HG02870 (cell line): Measurements from ENCODE around the gene SGMS1.
A peak's percentile ranks its signal among the peaks of the same experiment; 100 is the strongest.
"Not testable (repeated sequence)": the region's sequence is repeated elsewhere in the genome, so short reads cannot be mapped to it uniquely, and the experiment has no call there.

Experiments used
- ATAC-seq: cut with Tn5 transposase; IDR thresholded peaks from one replicate; pipeline ENCODE4 v1.9.1; 2021; ENCODE audit warnings: mild to moderate bottlenecking, moderate library complexity; ENCODE audit not compliant: unreplicated experiment

SGMS1 gene

DNA sequence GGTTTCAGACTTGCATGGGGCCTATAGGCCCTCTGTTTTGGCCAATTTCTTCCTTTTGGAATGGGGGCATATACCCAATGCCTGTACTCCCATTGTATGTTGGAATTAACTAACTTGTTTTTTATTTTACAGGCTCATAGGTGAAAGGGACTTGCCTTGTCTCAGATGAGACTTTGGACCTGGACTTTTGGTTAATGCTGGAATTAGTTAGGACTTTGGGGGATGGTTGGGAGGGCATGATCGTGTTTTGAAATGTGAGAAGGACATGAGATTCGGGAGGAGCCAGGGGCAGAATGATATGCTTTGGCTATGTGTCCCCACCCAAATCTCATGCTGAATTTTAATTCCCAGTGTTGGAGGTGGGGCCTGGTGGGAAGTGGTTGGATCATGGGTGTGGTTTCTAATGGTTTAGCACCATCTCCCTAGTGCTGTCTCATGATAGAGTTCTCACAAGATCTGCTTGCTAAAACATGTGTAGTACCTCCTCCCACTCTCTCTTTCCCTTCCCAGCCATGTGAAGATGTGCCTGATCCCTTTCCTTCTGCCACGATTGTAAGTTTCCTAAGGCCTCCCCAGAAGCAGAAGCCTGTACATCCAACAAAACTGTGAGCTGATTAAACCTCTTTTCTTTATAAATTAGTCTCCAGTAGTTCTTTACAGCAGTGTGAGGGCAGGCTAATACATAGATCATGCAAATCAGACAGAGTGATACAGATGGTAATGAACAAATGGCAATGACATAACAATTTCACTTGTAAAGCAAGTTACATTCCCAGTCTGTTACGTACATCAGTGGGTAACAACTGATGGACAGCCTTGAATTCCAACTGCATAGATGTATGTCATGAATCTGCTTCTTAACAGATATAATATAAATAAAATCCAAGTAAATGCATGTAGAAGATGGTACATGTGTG is 146.2 kb downstream of the SGMS1 start:
- no peak for ATAC-seq

DNA sequence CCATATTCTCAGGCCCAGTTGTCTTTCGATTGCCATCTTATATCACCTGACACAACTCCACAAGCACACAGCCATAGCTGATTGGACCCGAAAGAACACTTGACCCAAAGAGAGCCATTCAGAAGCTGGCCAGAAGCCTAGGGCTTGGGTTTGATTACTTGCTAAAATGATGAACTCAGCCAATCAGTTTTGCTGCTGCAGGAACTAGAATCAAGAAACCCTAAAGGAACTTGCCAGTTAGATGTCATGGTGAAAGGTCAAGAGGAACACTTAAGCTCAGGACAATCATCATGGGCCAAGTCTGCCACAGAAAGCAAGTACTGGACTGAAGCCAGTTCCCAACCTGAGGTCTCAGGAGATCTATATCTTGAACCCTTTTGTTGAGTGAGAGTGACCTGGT is 150.0 kb downstream of the SGMS1 start:
- no peak for ATAC-seq

DNA sequence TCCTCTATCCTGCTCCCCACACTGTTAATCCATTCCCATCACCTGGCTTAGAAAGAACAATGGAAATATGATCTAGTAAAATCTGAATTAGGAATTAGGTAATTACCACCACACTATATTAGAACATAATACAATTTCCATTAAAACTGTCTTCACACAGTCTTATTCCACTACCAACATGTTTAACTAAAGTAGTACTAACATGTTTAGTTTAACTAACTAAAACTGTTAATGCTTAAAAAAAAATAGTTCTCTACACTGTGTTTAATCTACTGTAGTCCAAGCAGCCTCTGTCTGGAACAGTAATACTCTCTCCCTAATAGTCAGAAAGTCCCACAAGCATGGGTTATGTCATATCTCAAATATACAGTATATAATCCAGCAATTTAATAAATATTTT is 150.8 kb downstream of the SGMS1 start:
- no peak for ATAC-seq

DNA sequence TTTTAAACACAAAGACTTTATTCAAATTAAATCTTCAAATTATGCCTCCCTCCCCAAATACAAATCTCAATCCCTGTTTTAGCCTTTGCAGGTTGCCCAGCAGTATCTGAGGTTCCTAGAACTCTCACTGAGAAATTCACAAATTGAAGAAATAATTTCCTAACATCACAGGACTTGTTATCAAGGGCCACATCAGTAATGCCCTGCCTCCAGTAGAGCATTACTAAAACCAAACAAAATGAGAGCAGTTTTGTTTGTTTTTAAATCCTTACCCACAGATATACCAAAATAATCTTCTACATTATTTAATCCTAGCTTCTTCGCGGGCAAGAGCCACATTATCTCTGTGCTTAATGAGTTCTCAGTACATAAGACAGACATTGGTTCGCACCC is 152.2 kb downstream of the SGMS1 start:
- ATAC-seq: no peak

DNA sequence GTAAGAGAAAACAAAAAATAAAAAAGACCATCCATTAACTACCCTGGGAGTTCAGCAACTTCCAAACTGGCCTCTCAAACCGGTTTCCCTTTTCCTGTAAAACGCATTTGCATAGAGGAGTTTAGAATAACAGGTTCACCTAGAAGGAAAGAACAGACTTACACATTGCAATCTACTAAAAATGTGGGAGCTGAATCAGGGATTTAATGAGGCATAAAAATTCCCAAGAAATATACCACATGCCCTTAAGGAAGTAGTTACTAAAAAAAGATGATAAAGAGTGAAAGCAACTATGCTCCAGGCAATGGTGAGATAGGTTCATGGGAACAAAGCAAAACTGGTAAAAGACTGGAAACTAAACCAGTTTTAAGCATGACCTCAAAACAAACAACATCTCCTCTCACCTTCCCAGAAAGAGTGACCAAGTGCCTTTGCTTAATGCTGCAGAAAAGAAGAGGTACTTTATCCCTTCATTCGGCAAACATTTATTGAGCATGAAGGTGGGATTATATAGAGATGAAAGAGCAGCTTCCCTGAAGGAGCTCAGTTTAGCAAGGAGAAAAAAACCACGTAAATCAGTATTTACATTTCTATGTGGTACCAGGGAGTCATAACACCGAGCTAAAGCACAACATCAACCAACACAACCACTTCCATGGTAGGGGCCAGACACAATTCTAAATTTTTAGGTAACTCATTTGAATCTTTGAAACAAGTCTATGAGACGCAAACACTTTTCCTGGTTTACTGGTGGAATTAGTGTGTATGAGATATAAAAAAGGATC is 152.8 kb downstream of the SGMS1 start:
- ATAC-seq: no peak

DNA sequence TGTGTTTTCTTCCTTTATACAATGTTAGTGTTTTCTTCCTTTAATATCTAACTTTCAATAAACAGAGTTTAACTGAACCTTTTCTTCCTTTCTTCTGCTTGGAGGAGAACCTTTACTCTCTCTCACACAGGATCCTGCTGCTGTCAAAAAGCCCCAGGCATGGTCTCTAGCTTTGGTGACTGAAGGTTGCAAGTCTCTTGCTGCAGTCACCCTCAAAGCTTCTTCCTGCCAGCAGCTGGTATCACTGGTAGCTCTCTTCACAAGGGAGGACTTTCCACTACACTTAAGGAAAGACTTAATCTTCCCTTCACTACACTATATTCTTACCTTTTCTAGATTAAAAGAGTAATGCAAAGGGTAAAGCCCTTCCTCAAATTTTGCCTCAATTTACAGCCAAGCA is 153.4 kb downstream of the SGMS1 start:
- peak; percentile 46 for ATAC-seq

DNA sequence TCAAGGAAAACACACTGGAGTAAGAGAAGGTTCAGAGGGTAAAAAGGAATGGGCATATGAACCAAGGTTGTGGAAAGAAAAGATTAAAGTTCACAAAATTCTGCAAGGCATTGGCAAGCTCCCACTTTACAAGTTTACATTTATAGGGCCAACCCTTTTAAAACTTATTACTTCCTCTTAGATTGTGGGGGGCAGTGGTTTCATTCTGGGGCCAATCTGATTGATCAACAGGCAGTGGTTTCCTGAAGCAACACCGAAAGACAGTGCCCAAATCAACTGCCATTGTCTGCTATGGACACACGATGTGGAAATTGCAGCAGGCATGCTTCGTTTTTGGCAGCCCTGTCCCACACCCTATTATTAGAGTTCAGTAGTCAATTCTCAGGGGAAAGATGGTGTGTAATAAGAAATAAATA is 154.0 kb downstream of the SGMS1 start:
- ATAC-seq: no peak

DNA sequence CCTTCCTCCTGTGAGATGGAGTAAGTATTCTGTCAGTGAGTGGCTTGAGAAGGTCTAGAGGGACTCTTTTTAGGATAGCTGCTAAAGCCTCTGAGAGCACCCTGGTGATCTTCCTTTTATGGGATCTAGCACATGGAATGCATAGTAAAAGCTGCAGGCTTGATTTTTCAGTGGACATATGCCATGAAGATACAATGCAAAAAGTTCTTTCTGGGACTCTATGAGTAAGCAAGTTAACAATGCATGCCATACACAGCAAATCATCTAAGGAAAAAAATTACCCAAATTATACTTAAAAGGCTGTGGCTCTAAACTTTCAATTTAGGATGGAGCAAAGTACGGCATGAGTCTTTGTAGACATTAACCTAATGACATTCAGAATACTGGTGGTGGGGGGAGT is 154.5 kb downstream of the SGMS1 start:
- ATAC-seq: no peak

DNA sequence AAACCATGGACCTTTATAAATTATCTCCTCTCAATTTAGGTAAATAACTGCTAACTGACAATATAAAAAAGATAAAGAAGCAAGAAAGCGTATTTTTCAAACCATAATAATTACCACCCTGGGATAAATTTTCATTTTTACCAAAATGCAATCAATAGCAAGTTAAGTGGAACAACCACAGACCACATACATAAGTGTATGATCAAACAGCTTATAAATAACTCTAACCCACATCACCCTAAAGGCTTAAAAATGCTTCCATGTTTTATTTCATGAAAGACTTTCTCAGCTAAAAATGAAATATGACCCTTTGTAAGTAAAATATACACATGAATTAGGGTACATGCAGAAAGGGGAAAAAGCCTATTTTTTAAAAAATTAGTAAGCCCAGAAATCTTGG is 156.5 kb downstream of the SGMS1 start:
- ATAC-seq: no peak

DNA sequence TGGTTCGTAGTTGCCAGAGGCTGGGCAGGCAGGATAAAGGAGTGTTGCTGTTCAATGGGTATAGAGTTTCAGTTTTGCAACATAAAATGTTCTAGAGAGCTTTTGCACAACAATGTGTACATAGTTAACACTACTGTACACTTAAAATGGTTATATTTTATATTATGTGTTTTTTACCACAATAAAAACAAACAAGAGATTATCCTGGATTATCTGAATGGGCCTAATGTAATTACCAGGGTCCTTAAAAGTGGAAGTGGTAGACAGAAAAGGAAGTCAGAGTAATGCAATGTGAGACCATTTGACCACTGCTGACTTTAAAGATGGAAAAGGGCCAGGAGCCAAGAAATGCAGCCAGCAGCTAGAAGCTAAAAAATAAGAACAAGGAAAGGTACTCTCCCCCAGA is 159.7 kb downstream of the SGMS1 start:
- no peak for ATAC-seq

DNA sequence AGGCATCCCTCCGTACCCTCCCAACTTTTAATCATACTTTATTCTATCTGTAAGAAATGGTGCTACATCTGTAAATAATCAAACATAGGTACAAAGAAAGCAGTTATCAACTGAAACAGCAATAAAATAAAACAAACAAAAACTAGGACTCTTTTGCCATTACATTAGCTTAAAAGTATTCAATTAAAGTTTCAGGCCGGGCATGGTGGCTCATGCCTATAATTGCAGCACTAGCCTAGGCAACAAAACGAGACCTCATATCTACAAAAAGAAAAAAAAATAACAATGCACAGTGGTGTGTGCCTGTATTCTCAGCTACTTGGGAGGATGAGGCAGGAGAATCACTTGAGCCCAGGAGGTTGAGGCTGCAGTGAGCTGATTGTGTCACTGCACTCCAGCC is 161.9 kb downstream of the SGMS1 start:
- no peak for ATAC-seq

DNA sequence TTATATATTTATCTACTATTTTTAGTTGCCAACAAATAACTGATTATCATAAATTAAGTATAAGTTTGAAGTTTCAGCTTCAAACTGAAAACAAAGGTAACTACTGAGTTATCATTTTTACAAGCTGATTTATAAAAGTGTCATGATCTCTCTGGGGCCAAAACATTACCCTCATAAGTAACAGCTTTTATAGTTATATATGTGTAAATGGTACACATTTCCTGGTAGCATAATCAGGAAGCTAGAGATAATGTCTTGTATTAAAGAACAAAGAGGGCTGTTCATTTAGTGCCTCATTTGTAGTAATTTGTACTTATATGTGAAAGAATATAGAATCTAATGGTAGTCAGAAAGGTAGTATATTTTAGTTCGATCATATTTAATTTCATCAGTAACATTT is 162.6 kb downstream of the SGMS1 start:
- ATAC-seq: no peak

DNA sequence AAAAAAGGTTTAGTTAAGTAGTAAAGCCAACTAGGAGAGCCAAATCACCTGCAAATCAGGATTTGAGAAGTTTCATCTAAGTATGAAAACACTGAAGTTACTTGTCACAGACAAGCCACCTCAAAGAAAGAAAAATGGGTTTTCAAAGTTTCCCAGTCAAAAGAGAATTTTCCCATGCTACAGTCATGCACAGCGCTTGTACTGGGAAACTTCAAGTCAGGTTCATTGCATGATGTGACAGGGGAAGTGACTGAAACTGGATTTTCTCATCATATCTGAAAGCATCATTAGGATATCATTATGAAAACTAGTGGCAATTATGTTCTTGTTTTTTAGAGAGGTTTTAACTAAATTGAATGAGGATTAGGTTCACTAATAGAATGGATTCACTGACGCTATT is 167.0 kb downstream of the SGMS1 start:
- ATAC-seq: peak; percentile 49

DNA sequence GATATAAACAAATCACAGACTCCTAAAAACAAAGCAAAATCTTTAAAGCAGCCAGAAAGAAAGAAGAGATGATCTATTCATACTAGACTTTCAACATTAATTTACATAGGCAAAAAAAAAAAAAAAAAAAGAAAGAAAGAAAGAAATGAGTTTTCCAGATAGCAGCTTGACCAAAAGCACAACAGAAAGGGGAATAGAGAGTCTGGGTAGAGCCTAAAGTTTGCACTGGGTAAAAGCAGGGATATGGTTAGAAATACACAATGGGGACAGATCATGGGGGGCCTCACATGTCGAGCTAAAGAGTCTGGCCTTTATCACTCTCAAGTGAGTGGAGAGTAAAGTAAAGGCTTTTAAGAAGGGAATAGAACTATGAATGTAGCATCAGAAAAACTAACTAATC is 169.8 kb downstream of the SGMS1 start:
- ATAC-seq: peak; percentile 41

DNA sequence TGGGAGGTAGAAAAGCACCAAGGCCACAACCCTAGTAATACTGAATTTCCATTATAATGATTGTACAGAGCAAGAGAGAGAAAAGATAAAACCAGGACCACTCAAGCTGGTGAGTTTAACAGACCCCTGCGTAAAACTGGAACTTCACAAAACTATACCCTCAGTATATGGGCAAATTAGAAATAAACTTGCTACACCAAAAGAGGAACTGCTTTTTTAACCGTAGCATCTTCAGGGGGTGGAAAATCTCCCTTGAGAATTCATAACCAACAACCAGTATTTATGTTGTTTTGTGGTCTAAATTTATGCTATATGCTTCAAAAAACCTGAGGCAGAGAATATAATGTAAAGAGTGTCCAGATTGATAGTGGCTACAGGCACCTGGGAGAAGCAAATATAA is 171.2 kb downstream of the SGMS1 start:
- ATAC-seq: no peak

DNA sequence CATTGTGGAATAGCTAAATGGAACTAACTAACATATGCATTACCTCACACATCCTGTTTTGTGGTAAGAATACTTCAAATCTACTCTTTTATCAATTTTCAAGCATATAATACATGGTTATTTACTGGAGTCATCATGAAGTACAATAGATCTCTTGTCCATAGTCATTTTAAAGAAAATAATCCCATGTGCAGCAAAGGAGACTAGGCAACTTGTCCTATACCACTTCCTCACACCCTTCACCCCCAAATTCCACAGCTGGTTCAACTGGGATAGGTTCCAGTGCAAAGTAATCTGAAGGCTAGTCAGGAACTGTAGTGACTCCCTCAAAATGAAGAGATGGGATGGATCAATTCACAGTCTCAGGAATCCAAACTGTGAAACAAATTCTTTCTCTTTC is 176.1 kb downstream of the SGMS1 start:
- no peak for ATAC-seq

DNA sequence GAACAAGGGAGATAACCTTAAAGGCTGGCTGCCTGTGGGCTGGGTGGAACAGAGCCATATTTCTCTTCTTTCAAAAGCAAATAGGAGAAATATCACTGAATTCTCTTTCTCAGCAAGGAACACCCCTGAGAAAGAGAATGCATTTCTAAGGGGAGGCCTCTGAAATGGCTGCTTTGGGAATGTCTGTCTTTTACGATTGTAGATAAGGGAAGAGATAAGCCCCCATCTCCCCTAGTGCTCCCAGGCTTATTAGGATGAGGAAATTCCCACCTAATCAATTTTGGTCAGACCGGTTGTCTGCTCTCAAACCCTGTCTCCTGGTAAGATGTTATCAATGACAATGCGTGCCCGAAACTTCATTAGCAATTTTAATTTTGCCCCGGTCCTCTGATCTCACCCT is 178.0 kb downstream of the SGMS1 start:
- not testable (repeated sequence) for ATAC-seq

DNA sequence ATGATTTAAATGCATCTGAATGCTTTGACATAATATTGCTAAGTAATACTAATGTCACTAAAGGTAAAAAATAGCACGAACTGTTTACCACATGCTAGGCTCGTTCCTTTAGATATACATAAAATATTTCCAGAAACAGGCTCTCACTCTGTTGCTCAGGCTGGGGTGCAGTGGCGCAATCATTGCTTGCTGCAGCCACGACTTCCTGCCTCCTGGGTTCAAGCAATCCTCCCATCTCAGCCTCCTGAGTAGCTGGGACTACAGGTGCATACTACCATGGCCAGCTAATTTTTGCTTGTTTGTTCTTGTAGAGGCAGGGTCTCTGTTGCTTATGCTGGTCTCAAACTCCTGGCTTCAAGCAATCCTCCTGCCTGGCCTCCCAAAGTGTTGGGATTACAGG is 183.3 kb downstream of the SGMS1 start:
- ATAC-seq: no peak

DNA sequence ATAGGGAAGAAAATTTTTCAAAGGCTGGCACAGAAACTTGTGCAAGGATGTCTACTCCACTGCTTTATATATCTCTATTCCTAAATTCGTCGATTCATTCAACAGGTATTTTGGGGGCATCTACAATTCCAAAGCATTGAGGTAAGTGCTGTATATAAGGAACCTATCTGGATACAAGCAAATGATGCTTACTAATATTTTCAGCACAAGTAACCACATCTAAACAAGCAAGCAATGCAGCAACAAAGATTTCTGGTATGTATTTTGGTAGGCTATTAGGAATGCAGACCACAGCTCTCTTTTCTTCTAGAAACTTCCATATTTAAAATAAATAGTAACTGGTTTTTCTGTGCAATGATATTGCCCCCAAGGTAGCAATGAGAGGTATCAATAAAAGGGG is 183.9 kb downstream of the SGMS1 start:
- ATAC-seq: no peak

DNA sequence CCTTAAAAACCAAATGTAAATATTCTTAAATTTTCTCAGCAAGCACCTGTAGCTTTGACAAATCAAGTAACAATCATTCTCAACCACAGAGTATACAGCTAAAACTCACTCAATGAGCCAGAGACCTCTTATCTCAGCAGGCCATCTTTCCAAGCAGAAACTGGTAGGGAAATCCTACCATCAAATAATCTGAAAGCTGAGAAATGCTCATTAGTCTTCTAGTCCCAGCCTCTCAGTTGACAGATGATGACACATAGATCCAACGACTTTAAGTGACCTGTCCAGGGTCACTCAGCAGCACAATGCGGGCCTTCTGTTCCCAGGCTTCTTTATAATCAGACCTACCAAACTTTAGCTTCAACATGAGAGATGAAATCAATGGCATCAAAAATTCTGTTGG is 184.6 kb downstream of the SGMS1 start:
- ATAC-seq: no peak

DNA sequence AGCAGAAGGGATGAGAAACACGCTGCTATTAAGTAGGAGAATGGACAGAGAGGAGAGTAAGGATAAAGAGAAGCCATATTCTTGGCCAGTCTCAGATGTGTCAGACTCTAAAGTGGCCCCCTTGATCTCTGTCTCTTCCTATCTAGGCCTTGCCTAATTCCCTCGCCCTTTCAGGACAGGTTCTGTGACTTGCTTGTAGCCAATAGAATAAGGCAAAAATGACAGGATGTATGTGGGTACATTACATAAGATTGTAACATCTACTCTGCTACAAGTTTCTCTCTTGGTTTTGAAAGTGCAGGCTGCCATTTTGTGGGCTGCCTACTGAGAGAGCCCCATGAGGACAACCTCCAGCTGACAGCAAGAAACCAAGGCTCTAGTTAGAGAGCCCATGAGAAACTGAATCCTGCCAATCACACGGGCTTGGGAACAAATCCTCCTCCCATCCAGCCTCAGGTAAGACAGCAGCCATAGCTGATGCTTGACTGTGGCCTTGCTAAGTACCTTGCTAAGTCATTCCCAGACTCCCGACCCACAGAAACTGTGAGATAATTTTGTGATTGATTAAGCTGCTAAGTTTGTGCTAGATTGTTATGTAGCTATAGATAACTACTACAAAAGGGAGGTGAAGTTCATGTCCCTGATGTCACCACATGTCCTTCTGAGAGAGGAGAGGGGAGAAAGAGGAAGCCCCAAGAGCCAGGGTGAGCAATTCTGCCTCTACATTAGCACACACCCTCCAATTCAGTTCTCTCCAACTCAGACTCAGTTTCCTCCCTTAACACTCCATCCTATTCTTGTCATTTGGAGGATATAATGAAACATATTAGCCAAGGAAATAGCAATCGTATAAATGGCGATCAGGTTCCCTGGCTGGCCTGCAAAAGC is 185.5 kb downstream of the SGMS1 start:
- no peak for ATAC-seq
